Lung (tissue), 12 donors: ENCODE measurements around the gene DLL1. TPM values are rescaled to one million over a fixed set of nuclear protein-coding genes. Genes with fewer than 3 reads are reported as not detected.

Experiments used
- ATAC-seq: fragments of 200-7000 bp; cut with Tn5 transposase; one replicate; pipeline ENCODE4 v1.9.1; 2020; ENCODE audit warnings: moderate number of reproducible peaks; ENCODE audit not compliant: insufficient read depth, low FRiP score
- DNase-seq, 3 donors: peaks; one replicate each; pipeline ENCODE4 v3.0.0-alpha.2; 2013 to 2017
- H3K27ac ChIP-seq, 2 donors: one replicate each; pipeline ENCODE4 v1.5.1; 2013; ENCODE audit warnings: mild to moderate bottlenecking in 2 of 2, moderate library complexity in 2 of 2, control low read depth in 1 of 2, inconsistent platforms in 1 of 2, low read depth in 1 of 2, low read length in 1 of 2
- H3K27me3 ChIP-seq, 3 donors: one replicate each; pipeline ENCODE4 v1.5.1; 2013; ENCODE audit warnings: low read length in 2 of 3; ENCODE audit not compliant: control insufficient read depth in 3 of 3, insufficient read depth in 3 of 3
- H3K36me3 ChIP-seq, 4 donors: one replicate each; pipeline ENCODE4 v1.5.1; 2013; ENCODE audit warnings: low read length in 4 of 4, mild to moderate bottlenecking in 1 of 4, moderate library complexity in 1 of 4; ENCODE audit not compliant: control insufficient read depth in 4 of 4, insufficient read depth in 4 of 4
- H3K4me1 ChIP-seq, 5 donors: one replicate each; pipeline ENCODE4 v1.5.1; 2013; ENCODE audit warnings: low read length in 5 of 5, mild to moderate bottlenecking in 2 of 5, moderate library complexity in 1 of 5; ENCODE audit not compliant: control insufficient read depth in 5 of 5, insufficient read depth in 5 of 5
- H3K4me3 ChIP-seq: one replicate; pipeline ENCODE4 v1.5.1; 2013; ENCODE audit warnings: mild to moderate bottlenecking, control low read depth, moderate library complexity
- H3K9ac ChIP-seq, 2 donors: one replicate each; pipeline ENCODE4 v1.5.1; 2013; ENCODE audit warnings: low read length in 2 of 2, control low read depth in 1 of 2; ENCODE audit not compliant: insufficient read depth in 1 of 2
- H3K9me3 ChIP-seq, 4 donors: one replicate each; pipeline ENCODE4 v1.5.1; 2013; ENCODE audit warnings: low read length in 3 of 4, mild to moderate bottlenecking in 1 of 4, moderate library complexity in 1 of 4; ENCODE audit not compliant: control insufficient read depth in 4 of 4, insufficient read depth in 3 of 4
- CTCF ChIP-seq: IDR thresholded peaks from 2 replicates; pipeline ENCODE4 v1.5.1; 2012; ENCODE audit warnings: mild to moderate bottlenecking; ENCODE audit errors: control extremely low read depth, extremely low read depth
- WGBS, 2 donors: extraction: QIAGEN DNeasy Blood & Tissue Kit; methylation state at CpG; one replicate each; pipeline ENCODE4 v1.1.7; 2013; 5-methylcytosine and 5-hydroxymethylcytosine counted together
- polyA plus RNA-seq, 2 donors: library from polyadenylated mRNA; stranded (reverse); fragments of 200-250 nt; gene quantifications; one replicate each; pipeline ENCODE4 v1.2.1, GENCODE V29; 2013
- total RNA-seq, 2 donors: library from RNA; depleted of rRNA in 1 of 2; stranded (reverse); fragments of >200 nt in 1 of 2; gene quantifications; one replicate each; pipeline ENCODE4 v1.2.1, GENCODE V29; 2014 to 2021
- donor health status: control.
- donor health status: control.
- donor health status: Bipolar disorder and iron deficiency.
- donor health status: healthy.
- donor health status: DM: yes; HTN: yes; CAD: no.

The DLL1 gene
- total and polyA plus RNA-seq, 4 donors = 6.2 to 16.9 (median 13.2) TPM

GRCh38 chr6:170298688-170299087 lies 7.8 kb upstream of the DLL1 start:
- no peak for TF ChIP-seq CTCF
- no peak overlapping the region for H3K4me3 ChIP-seq
- H3K9ac ChIP-seq = no peak overlapping the region
- H3K36me3 ChIP-seq = no peaks in the 10 kb centered on the region
- 94 to 100% methylated on average over 1 of the region's 1 CpG for WGBS, 2 donors
- peaks cover 3 to 55% (median 49%) of the 10 kb centered on the region in 3 donors for H3K27me3 ChIP-seq
- ATAC-seq (no peak), DNase-seq (no peak)
- peaks cover 0 to 2% (median 0%) of the 10 kb centered on the region in 4 donors for H3K9me3 ChIP-seq
- peaks cover 0 to 30% (median 10%) of the 10 kb centered on the region in 5 donors for H3K4me1 ChIP-seq
- H3K27ac ChIP-seq = no peak overlapping the region

GRCh38 chr6:170297576-170298330 lies 6.9 kb upstream of the DLL1 start:
- no peak for ATAC-seq
- Histone ChIP-seq H3K27me3 (peaks cover 3 to 64% (median 58%) of the 10 kb centered on the region in 3 donors), H3K4me1 (peaks cover 0 to 34% (median 10%) of the 10 kb centered on the region in 5 donors), H3K9ac (no peak overlapping the region), H3K36me3 (no peaks in the 10 kb centered on the region), H3K9me3 (peaks cover 0 to 2% (median 0%) of the 10 kb centered on the region in 4 donors), H3K4me3 (no peak overlapping the region), H3K27ac (no peak overlapping the region)
- no peak for DNase-seq
- 39 to 47% methylated on average over 11 of the region's 11 CpGs for WGBS, 2 donors
- no peak for TF ChIP-seq CTCF

- ATAC-seq (no peak), DNase-seq (no peak)
- TF ChIP-seq CTCF = no peak
- H3K4me3 ChIP-seq = no peak overlapping the region
- peaks cover 0 to 2% (median 0%) of the 10 kb centered on the region in 4 donors for H3K9me3 ChIP-seq
- H3K36me3 ChIP-seq = no peaks in the 10 kb centered on the region
- 7 to 8% methylated on average over 61 to 67 of the region's 67 CpGs for WGBS, 2 donors
- H3K9ac ChIP-seq = no peak overlapping the region
- peaks cover 3 to 72% (median 66%) of the 10 kb centered on the region in 3 donors for H3K27me3 ChIP-seq
- peaks cover 0 to 41% (median 10%) of the 10 kb centered on the region in 5 donors for H3K4me1 ChIP-seq
- no peak overlapping the region for H3K27ac ChIP-seq
These were observed 6.1 kb upstream of the DLL1 start for GRCh38 chr6:170296746-170297575.
